Caco-2 (cell line): ENCODE measurements around the gene NUAK1. TPM values are rescaled to one million over a fixed set of nuclear protein-coding genes. Genes with fewer than 3 reads are reported as not detected.

Experiments used
- BruUV-seq: library from RNA; stranded (reverse); fragments of 400-500 nt; replicated peaks from 2 replicates; lab custom pipeline; 2021; lab: Mats Ljungman, UMichigan
- CTCF ChIA-PET: fragments of 300-600 bp; sonication (Branson Sonifier 250); formaldehyde crosslinking; loops from one replicate; lab custom pipeline; 2022; ENCODE audit warnings: antibody characterized with exemption; lab: Charles Lee
- POLR2A ChIA-PET: fragments of 300-600 bp; sonication (Branson Sonifier 250); formaldehyde crosslinking; loops from one replicate; lab custom pipeline; 2022; ENCODE audit warnings: antibody characterized with exemption; lab: Charles Lee
- DNase-seq, 2 experiments: peaks; one replicate each; pipeline versions ENCODE4 v3.0.0 to v3.0.0-alpha.2; 2020 to 2022
- H3K27me3 ChIP-seq: replicated peaks from 2 replicates; pipeline ENCODE4 v1.6.0; 2011; ENCODE audit warnings: low read length; ENCODE audit not compliant: control insufficient read depth, insufficient read depth
- H3K36me3 ChIP-seq: 2 replicates; pipeline ENCODE4 v1.5.1; 2011; ENCODE audit warnings: low read length; ENCODE audit not compliant: control insufficient read depth, insufficient read depth
- H3K4me1 ChIP-seq: fragments of 250-450 bp; sonication (Bioruptor Pico); 2 replicates; pipeline ENCODE4 v1.5.1; 2020; ENCODE audit warnings: mild to moderate bottlenecking
- H3K4me3 ChIP-seq: 2 replicates; pipeline ENCODE4 v1.5.1; 2011; ENCODE audit warnings: low read depth, mild to moderate bottlenecking, control low read depth, low read length
- H3K9me3 ChIP-seq: fragments of 250-450 bp; sonication (Bioruptor Pico); 2 replicates; pipeline ENCODE4 v1.5.1; 2020; ENCODE audit warnings: mild to moderate bottlenecking, moderate library complexity
- H3K27ac Mint-ChIP-seq: one replicate; pipeline ENCODE4 v1.8.0; 2022; ENCODE audit warnings: mixed read lengths; ENCODE audit not compliant: unreplicated experiment
- H3K27me3 Mint-ChIP-seq: one replicate; pipeline ENCODE4 v1.8.0; 2022; ENCODE audit warnings: mixed read lengths; ENCODE audit not compliant: insufficient read depth, unreplicated experiment
- H3K36me3 Mint-ChIP-seq: one replicate; pipeline ENCODE4 v1.8.0; 2022; ENCODE audit warnings: mild to moderate bottlenecking, mixed read lengths; ENCODE audit not compliant: insufficient read depth, unreplicated experiment
- H3K4me1 Mint-ChIP-seq: one replicate; pipeline ENCODE4 v1.8.0; 2022; ENCODE audit warnings: low read depth, mixed read lengths; ENCODE audit not compliant: unreplicated experiment
- H3K4me3 Mint-ChIP-seq: one replicate; pipeline ENCODE4 v1.8.0; 2022; ENCODE audit warnings: mild to moderate bottlenecking, moderate library complexity, mixed read lengths; ENCODE audit not compliant: unreplicated experiment
- H3K9me3 Mint-ChIP-seq: one replicate; pipeline ENCODE4 v1.8.0; 2022; ENCODE audit warnings: mixed read lengths; ENCODE audit not compliant: unreplicated experiment
- CTCF ChIP-seq, 2 experiments: fragments of 200-600 bp in 1 of 2; IDR thresholded peaks; 1 replicate in 1 of 2; 2 replicates in 1 of 2; pipeline versions ENCODE4 v1.5.1 to v1.8.0; 2011 to 2022; ENCODE audit warnings: antibody characterized with exemption in 1 of 2, control low read depth in 1 of 2, inconsistent platforms in 1 of 2, low read depth in 1 of 2, low read length in 1 of 2, mild to moderate bottlenecking in 1 of 2, moderate library complexity in 1 of 2; ENCODE audit not compliant: insufficient read depth in 1 of 2, severe bottlenecking in 1 of 2, unreplicated experiment in 1 of 2
- intact Hi-C: fragments of 100-400 bp; cut with micrococcal nuclease; formaldehyde crosslinking; loops from one replicate; pipeline ENCODE4 v1.10.0; 2022; ENCODE audit not compliant: unreplicated experiment
- total RNA-seq: library from RNA; stranded (reverse); gene quantifications from 2 replicates; pipeline ENCODE4 v1.2.3, GENCODE V29; 2022

NUAK1 gene
- total RNA-seq, 1 experiment from 2014 or later, result 3.7 TPM

GRCh38 chr12:106035421-106035820, 103.3 kb downstream of the NUAK1 start:
- peaks cover 14% of the 10 kb centered on the region for H3K4me1 ChIP-seq
- intact Hi-C loops, result no loop called here
- Mint-ChIP-seq H3K36me3 (no peaks in the 10 kb centered on the region), H3K27me3 (no peaks in the 10 kb centered on the region), H3K4me3 (no peak overlapping the region), H3K9me3 (no peaks in the 10 kb centered on the region), H3K27ac (no peak overlapping the region), H3K4me1 (peaks cover 13% of the 10 kb centered on the region)
- TF ChIP-seq CTCF (IDR thresholded peaks at IDR 0.05; ENCODE audit: insufficient read depth in 1 of 2, low read depth in 1 of 2, low read length in 1 of 2, severe bottlenecking in 1 of 2, unreplicated experiment in 1 of 2), result no peak
- H3K27me3 ChIP-seq, result no peaks in the 10 kb centered on the region
- BruUV-seq, result no TSS peak
- CTCF ChIA-PET, result no interaction called here
- no peaks in the 10 kb centered on the region for H3K9me3 ChIP-seq
- DNase-seq, result no peak
- no peaks in the 10 kb centered on the region for H3K36me3 ChIP-seq
- POLR2A ChIA-PET, result no interaction called here
- no peak overlapping the region for H3K4me3 ChIP-seq

GRCh38 chr12:106034316-106034715, 104.4 kb downstream of the NUAK1 start:
- Histone ChIP-seq H3K4me3 (no peak overlapping the region), H3K36me3 (no peaks in the 10 kb centered on the region), H3K4me1 (peaks cover 25% of the 10 kb centered on the region), H3K27me3 (no peaks in the 10 kb centered on the region), H3K9me3 (no peaks in the 10 kb centered on the region)
- POLR2A ChIA-PET, result no interaction called here
- Mint-ChIP-seq H3K36me3 (no peaks in the 10 kb centered on the region), H3K27ac (no peak overlapping the region), H3K4me3 (no peak overlapping the region), H3K9me3 (no peaks in the 10 kb centered on the region), H3K4me1 (peaks cover 24% of the 10 kb centered on the region), H3K27me3 (no peaks in the 10 kb centered on the region)
- CTCF ChIA-PET, result no interaction called here
- DNase-seq, result no peak
- intact Hi-C loops, result no loop called here
- BruUV-seq, result no TSS peak
- no peak for TF ChIP-seq CTCF (IDR thresholded peaks at IDR 0.05; ENCODE audit: insufficient read depth in 1 of 2, low read depth in 1 of 2, low read length in 1 of 2, severe bottlenecking in 1 of 2, unreplicated experiment in 1 of 2)

- Mint-ChIP-seq H3K4me1 (peaks cover 25% of the 10 kb centered on the region), H3K27me3 (no peaks in the 10 kb centered on the region), H3K9me3 (no peaks in the 10 kb centered on the region), H3K27ac (no peak overlapping the region), H3K36me3 (no peaks in the 10 kb centered on the region), H3K4me3 (no peak overlapping the region)
- ChIA-PET POLR2A (no interaction called here), CTCF (interaction anchor here (0.8 to 1.6 kb wide), 3 partner anchors 103 to 191 kb away, joined by 3 to 8 read pairs (median 4); no protein-coding TSS in a partner anchor)
- no TSS peak for BruUV-seq
- no peak for TF ChIP-seq CTCF (IDR thresholded peaks at IDR 0.05; ENCODE audit: insufficient read depth in 1 of 2, low read depth in 1 of 2, low read length in 1 of 2, severe bottlenecking in 1 of 2, unreplicated experiment in 1 of 2)
- DNase-seq, result no peak
- Histone ChIP-seq H3K4me1 (peaks cover 28% of the 10 kb centered on the region), H3K36me3 (no peaks in the 10 kb centered on the region), H3K9me3 (no peaks in the 10 kb centered on the region), H3K4me3 (no peak overlapping the region), H3K27me3 (no peaks in the 10 kb centered on the region)
- intact Hi-C loops, result no loop called here
Measured at GRCh38 chr12:106033161-106033675, 105.5 kb downstream of the NUAK1 start.
